Stimulated activated naive CD4-positive, alpha-beta T cell (primary cell): ENCODE results near the gene NBEA.

Experiments
- DNase-seq, 6 experiments: peaks; one replicate each; lab custom pipeline; 2025; lab: John Stamatoyannopoulos, UW

NBEA gene

DNA sequence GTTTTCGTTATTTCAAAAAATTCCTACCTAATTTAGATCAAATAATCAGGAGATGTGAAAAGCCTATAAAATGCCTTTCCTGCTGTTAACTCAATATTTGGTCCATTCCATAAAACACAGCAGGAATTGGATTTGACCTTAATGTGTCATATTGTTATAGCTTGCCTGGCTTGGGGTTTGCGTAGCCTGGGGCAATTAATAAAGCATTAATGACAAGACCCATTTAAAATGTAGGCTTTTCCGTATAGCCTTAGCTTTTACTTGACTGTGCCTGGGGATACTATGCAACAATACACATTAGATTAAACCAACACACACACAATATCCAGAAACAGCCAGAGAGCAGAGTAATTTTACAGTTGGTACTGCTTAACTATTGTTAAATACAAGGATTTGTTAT lies 651.6 kb downstream of the NBEA start:
- DNase-seq, result no peak

DNA sequence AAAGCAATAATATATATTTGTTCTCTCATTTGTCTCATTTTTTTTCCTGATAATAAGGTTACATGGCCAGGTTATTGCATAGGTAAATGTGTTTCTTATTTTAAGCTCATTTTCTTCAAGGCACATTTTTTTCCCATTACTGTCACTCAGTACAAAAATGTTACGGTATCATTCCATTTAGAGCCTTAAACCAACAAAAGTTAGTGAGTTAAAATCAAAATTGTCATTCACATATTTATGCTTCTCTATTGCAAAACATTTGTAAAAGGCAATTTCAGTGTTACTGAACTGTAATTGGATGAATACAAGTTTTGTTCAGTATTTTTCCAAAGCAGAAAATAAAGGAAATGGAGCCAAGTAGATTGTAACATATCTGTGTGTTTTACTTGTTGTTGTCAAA lies 652.0 kb downstream of the NBEA start:
- no peak for DNase-seq

DNA sequence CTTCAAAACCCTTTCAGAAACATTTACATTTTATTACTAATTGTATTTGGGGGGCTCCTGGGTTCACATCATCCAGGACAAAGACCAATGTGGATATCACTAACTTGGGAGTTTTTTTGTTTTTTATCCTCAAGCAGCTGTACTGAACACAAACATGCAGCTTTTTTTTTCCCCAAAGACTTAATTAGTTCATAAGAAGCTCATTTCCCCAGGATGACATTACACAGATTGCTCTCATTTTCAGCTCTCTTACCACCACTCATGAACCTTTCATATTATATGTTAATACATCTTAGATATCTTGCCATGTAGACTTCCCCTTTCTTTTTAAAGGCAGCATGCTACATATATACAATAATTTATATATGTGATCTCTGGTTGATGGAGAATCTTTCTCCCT lies 653.1 kb downstream of the NBEA start:
- no peak for DNase-seq

DNA sequence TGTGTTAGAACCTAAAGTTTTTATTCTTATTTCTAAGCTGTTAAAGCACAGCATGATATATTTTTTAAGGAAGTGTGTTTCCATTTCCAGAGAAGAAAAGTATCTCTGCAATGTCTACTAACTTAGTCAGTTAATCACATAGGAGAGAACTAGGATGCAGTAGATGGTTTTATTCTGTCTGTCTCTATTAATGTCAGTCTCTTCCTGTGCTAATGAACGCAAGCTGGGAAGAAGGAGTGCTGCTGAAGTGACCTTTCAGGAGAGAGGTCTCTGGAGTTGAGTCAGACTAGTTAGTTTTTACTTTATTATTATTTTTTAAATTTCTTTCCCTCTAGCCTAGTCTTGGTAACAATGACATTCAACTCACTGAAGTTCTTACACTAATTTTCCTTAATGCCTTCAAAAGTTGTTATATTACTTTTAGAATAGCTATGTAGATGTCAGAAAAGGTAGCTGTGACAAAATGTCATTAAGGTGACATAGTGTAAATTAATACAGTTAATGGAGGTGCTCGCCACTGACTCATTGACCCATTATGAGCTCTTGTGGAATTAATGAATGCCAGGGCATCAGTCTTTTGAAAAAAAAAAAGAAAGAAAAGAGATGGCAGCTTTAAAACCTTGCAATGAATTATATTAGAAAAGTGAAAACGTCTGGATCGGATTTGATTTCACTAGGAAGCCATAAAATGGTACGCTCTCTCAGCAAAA lies 654.4 kb downstream of the NBEA start:
- DNase-seq, result no peak

DNA sequence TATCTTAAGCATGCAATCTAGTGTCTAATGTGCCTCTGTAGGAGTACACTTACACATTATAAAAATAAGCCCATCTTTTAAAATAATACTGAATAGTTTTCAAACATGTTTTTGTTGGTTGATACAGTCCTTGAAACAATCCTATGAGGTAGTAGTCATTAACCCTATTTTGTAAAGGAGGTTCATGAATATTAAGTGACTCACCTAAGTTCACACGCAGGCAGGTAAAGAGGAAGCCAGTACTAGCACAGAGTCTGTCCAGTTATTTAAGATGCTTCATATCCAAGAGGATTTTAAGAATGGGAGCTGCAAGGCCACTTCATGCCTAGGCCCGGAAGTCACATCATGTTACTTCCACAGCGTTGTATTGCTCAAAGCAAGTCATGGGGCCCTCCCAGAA lies 655.4 kb downstream of the NBEA start:
- no peak for DNase-seq

DNA sequence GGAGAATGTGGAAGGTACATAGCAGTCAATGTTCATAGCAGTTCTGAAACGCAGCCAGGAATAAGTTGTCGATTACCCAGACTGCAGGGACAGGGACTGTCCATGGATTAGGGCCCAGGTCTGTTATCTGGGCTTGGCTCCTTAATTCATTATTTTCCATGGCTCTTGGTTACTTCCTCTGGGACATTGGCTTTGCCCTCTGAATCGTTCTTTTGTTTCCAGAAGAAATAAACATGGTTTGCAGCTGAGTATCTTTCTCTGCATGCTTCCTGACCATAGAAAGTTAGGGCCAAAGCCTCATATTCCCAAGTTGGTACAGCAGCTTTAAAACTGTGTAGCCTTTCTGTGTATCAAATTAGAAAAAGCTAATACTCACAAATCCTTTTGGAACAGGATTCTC lies 656.2 kb downstream of the NBEA start:
- no peak for DNase-seq

DNA sequence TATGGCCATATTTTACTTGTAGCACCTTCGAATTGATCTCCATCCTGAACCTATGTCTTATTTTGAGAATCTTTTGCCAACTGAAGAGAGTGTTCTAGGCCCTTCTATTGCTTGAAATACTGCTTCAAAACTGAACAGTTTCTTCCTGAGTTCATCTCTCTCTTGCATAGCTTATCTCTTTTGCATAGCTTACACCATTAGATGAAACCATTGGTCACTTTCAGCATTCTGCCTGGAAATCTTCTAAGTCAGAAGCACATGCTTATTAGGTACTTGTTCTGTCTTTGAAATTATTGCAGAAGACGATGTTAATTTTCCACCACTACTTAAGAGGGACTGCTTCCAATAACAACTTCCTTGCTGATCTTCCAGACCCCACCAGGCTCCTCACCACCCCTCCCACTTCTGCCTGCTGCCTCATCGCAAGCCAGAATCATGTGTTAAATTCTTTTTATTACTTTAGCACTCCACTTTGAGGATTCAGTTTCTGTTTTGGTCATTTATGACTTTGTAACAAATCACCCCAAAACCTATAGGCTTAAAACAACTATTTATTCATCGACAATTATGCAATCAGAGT lies 656.8 kb downstream of the NBEA start:
- no peak for DNase-seq

DNA sequence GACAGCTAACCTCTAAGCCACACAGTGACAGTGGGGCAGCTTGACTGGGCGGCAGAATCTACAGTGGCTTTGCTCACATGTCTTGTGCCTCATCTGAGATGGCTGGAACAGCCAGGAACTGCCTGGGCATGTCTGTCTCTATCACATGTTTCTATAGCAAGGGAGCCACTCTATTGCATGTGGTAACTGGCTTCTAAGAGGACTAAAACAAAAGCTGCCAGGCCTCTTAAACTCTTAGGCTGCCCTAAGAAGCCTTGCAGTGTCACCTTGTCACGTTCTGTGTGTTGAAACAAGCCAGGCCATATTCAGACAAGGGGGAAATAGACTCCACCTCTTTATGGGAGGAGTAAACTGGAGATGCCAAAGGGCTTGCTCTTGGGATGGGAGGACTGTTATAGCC lies 657.3 kb downstream of the NBEA start:
- DNase-seq, result no peak

DNA sequence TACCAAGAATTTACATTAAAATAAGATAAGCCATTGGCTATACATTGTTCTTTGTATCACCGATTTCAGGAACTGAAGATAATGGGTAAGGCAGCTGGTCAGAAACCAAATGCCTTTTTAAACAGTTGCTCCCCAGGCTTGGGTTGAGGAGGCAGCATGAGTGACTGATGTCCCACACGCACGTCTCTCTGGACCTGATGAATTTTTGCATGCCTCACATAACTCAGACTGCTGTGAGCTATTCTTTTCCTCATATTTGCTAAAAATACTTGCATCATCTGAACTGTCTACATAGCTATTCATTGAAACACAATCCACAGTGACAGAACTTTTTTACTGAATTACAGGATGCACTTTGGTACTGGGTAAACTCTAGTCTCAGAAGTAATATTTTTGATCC lies 658.1 kb downstream of the NBEA start:
- no peak for DNase-seq

DNA sequence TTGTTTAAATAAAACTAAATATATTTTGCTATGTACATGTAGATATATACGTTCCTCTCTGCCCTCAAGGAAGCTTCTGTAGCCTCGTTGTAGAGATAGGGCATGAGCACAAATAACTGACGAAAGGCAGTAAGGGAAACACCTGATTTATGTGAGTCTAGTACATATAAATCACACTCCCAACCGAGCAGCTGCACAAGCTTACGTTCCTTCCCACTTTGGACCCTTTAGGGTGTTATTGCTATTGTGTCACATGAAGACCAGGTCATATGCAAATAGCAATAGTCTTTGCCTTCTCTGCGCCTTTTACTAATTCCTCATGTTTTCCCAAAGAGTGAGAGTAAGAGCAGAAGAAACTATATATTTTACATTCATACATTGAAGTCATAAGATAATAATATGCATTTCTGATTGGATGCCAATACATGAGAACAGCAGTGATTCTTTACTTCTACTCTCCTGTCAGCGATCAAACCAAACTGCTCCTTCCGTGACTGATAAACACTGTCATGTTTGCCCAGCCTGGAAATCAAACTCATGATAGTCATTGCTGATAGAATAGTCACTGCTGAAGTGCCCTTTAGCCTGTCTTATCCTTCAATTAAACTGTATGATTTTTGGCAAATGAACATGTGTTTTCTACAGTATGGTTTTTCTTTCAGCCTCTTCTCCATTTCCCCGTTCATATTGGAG lies 661.7 kb downstream of the NBEA start:
- no peak for DNase-seq

DNA sequence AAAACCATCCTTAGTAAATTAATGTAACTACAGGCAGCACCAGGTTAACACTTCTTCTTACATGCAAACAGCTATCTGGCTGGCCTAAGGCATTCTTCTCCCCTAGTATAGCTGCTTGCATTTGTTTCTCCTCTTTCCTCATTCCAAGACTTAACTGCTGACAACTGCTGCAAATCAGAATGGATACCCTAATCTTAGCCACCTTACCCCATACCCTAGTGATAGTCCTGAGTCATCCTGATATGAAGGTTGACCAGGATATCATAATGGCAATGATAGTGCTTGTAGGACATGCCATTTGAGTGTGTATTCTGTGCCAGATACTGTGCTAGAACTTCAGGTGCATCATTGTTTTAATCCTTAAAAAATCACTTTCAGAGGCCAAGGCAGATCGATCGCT lies 672.6 kb downstream of the NBEA start:
- no peak for DNase-seq

DNA sequence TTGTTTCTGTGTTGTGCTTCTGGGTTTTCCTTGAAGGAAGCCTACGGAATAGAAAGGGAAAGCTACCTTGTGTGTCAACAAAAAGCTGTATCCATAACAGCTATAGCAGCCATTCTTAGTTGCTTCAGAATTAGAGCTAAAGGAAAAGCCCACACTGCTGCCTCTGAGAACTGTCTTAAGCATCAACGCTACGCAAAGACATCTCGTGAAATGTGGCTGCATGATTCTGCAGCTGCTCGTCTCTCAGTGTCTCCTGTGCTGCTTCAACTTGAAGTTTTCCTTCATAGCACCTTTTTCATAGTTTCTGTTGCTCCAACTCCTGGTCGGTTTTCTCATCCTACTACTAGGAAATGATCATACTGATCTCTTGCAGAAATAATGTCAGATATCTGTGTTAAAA lies 675.4 kb downstream of the NBEA start:
- no peak for DNase-seq

DNA sequence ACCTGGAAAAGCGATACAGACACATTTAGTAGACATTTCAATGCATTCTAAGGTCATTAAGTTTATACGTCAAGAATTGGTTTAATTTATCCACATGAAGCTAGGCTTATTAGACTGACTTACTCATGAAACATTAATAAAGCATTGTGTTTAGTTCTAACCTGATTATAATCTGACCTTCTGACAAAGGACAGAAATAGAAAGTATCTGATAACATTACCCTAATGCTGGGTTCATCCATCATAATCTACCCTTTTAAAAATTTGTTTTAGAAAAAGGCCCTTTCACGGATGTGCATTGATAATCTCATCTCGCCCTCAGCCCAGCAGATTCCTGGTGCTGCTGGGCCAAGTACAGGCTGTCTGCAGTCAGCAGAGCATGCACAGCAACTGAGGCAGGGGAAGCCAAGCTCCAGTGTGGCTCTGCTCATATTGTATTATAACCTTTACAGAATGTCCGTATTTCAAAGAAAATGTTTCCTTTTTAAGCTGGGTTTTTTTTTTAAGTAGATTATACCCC lies 676.6 kb downstream of the NBEA start:
- DNase-seq, result no peak

DNA sequence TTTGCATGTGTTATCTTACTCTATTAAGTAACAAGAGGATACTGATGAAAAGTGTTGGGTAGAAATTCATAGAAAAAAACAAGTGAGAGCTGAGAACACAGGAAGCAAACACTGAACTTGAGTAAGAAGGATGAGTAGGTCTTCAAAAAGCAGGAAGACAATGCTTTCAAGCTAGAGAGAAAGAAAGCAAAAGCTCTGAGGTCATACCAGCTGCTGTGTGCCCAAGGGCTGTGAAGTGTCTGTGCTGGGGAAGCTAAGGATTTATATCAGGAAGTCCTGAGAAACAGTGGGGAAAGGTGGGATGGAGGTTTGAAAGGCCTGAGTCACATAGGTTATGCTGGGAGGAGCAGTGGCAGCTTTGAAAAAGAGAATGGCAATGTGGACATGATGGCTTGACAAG lies 679.9 kb downstream of the NBEA start:
- DNase-seq, result no peak

DNA sequence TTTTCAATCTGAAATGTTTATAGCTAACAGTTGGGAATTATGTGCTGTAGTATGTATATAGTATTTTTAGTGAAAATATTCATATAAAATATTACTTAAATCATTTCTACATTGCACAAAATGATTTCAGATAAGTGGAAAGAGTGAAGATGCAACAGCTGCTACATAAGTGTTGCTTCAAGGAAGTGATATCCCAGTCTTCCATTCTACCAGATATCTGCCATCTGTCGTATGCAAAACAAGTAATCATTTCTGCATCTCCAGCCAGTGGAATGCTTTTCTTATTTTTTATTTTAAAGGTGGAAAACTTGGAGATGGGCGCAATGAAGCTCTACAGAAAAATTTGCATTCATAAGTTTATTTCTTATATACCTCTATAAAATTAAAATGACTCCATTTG lies 687.0 kb downstream of the NBEA start:
- DNase-seq, result no peak

DNA sequence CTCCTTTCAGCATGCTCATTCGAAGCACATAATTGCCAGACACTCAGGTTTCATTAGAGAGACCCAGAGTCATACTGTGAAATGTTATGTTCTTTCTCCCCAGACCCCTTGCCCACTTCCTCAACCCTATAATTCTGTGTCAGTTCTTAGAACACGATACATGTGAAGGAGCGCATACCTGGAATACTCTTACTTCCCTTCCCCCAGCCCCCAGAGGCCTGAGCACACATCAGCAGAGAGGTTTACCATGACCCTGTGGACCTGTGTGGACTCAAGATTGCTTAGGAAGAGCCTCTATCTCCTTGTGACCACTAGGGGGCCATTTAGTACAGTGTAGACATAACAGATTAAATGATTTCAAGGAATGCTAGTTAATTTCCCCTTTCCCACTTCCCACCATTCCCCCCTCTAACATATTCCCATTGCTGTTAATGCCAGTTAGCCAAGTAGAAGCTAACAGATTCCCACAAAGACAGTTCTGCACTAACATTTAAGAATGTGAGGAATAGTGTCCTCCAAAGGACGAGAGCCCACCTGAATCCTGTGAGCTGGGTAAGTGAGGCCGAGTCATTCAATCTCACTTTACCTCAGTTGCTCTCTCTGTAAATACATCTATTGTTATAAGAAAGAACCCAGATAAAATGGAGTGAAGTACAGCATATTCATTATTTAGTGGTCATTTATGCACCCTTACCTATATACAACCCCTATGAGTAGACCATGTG lies 688.6 kb downstream of the NBEA start:
- no peak for DNase-seq

DNA sequence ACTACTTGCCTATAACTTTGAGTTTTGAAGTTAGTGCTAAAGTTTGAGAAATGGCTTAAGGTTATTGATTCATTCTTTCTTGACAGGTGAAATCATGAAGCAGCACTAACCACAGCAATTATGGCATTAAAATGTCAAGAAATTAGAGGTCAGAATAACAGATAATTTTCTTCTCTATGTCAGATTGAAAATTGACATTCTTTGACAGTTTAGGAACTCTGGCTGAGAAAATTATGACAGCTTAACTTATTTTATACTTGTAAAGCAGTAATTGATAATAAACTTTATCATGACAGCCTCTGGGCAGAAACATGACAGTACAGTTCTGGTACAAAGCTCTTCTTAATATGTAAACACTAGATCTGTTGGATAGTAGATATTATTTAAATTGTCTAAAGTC lies 689.6 kb downstream of the NBEA start:
- no peak for DNase-seq

DNA sequence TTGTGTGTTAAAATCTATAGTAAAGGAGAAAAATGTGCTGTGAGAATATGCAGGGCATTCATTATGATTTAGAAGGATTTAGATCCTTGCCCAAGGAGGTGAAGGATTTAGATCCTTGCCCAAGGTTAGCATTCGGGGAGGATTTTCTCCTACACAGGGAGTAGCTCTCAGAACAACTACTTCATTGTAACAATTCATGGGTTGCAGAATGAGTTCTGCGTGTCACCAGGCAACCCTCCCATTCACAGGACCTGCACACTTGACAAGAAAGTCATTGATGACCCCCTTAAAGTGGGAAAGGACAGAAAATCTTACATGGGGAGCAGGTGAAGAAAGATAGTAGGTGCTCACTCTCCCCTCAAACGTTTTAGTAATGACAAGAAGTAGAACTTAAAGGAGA lies 701.6 kb downstream of the NBEA start:
- DNase-seq, result no peak

DNA sequence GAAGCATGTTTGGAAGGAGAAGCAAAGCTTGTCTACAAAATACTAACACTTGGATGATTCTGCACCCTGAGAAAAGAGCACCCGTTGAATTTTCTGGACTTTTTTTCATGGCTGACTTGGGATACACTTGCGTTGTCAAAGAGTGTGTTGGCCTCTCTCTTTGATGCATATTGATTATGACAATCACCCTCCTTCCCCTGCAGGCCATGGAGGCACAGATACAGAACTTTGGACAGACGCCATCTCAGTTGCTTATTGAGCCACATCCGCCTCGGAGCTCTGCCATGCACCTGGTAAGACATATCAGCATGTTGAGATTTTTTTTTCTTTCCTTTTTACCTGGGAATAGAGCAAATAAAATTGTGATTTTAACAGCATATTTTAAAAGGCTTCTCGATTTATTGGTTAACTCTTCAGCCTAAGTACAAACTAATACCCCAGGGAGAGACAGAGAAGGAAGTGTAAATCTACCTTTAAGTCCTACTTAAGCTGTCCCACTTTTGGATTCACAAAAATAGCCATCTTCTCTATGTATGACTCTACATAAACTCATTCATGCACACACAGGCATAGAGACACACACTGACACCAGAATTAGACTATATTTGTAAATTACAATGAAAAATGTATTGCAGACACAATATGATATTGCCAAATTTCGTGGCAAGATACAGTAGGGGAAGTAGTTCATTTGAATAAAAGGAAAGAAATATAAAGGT lies 704.1 kb downstream of the NBEA start:
- no peak for DNase-seq

DNA sequence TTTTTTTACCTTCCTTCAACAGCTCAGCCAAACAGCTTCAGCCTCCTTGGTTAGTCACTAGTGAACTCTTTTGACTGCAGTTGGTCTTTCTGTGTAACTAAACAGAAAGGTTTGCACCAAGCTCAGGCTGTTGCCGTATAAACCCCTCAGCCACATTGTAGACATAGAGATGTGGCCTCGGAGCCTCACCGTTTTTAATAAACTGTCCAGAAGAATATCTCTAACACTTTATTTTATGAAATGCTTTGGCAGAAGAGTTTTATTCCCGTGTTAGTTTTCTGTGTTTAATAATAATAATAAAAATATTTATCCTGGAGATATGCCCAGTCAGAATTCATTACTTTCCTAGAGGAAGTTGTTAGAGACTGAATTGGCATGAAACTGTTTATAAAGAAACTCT lies 706.1 kb downstream of the NBEA start:
- DNase-seq, result no peak

DNA sequence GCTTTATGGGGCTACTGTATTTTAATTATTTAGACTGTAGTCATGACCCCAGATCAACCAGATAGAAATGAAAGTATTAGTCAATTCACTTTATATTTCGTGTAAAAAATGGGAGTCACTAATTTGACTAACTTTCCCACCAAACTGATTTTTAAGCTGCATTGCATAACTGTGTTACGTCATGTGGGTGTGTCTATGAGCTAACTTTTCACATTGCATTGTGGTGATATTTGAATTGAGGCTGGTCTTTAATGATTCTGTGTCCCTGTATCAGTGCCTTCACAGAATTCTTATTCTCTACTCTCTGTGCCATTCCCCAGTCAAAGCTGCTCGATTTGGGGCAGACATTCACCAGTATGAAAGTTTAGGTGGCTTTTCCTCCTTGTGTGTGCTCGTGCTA lies 707.1 kb downstream of the NBEA start:
- no peak for DNase-seq

DNA sequence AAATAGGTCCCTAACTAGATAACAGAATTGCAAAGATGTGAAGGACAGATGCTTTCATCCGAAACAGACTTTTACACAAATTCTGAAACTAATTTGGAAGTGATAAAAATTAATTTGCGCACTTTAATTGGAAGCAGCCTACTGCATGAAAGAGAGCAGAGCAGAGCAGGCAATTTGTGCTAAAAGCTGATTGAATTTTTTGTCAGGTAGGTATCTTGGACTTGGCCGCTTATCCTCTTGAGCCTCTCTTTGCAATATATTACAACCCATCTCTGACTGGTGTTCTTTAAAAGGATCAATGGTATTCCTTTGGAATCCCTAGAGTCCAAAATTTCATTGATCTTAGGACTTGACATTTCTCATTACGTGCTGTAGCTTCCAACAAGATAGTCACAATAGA lies 717.7 kb downstream of the NBEA start:
- no peak for DNase-seq
